Liver (tissue), 3 donors: Measurements from ENCODE around the gene SLC45A2.

Experiments
- ATF3 ChIP-seq: IDR thresholded peaks from 2 replicates; pipeline ENCODE4 v1.6.1; 2016; ENCODE audit warnings: antibody characterized with exemption
- CTCF ChIP-seq: fragments of 150-350 bp; IDR thresholded peaks from 2 replicates; pipeline ENCODE4 v1.5.1; 2017; ENCODE audit warnings: improper control_type of control experiment, low read depth, low read length; ENCODE audit not compliant: missing input control
- EGR1 ChIP-seq, 2 donors: IDR thresholded peaks; 2 replicates each; pipeline ENCODE4 v1.6.1; 2016 to 2018; ENCODE audit warnings: antibody characterized with exemption in 2 of 2, low read depth in 2 of 2
- RAD21 ChIP-seq, 2 donors: IDR thresholded peaks; 2 replicates each; pipeline ENCODE4 v1.6.1; 2016; ENCODE audit warnings: antibody characterized with exemption in 2 of 2, mild to moderate bottlenecking in 2 of 2
- REST ChIP-seq: IDR thresholded peaks from 2 replicates; pipeline ENCODE4 v1.6.1; 2016; ENCODE audit warnings: antibody characterized with exemption, mild to moderate bottlenecking
- RXRA ChIP-seq, 2 donors: IDR thresholded peaks; 2 replicates each; pipeline ENCODE4 v1.6.1; 2017 to 2018; ENCODE audit warnings: antibody characterized with exemption in 2 of 2, mild to moderate bottlenecking in 1 of 2
- SP1 ChIP-seq: IDR thresholded peaks from 2 replicates; pipeline ENCODE4 v1.6.1; 2018; ENCODE audit warnings: antibody characterized with exemption, mild to moderate bottlenecking
- TAF1 ChIP-seq: conservative IDR thresholded peaks from 2 replicates; pipeline ENCODE4 v1.6.1; 2016; ENCODE audit warnings: antibody characterized with exemption, mild to moderate bottlenecking
- ZBTB33 ChIP-seq: IDR thresholded peaks from 2 replicates; pipeline ENCODE4 v1.6.1; 2016; ENCODE audit warnings: antibody characterized with exemption
- donor health status: healthy.
- donor health status: healthy.

- TF ChIP-seq RXRA (IDR thresholded peaks at IDR 0.05) (no peak), CTCF (no peak), EGR1 (IDR thresholded peaks at IDR 0.05; ENCODE audit: low read depth in 2 of 2) (no peak), REST (no peak), SP1 (no peak), ZBTB33 (no peak), TAF1 (no peak), RAD21 (IDR thresholded peaks at IDR 0.05) (no peak), ATF3 (no peak)
Observed at GRCh38 chr5:33931136-33931535, 53.4 kb downstream of the SLC45A2 start.
